ENCODE data around the gene DNAI1.

The DNAI1 gene

DNA sequence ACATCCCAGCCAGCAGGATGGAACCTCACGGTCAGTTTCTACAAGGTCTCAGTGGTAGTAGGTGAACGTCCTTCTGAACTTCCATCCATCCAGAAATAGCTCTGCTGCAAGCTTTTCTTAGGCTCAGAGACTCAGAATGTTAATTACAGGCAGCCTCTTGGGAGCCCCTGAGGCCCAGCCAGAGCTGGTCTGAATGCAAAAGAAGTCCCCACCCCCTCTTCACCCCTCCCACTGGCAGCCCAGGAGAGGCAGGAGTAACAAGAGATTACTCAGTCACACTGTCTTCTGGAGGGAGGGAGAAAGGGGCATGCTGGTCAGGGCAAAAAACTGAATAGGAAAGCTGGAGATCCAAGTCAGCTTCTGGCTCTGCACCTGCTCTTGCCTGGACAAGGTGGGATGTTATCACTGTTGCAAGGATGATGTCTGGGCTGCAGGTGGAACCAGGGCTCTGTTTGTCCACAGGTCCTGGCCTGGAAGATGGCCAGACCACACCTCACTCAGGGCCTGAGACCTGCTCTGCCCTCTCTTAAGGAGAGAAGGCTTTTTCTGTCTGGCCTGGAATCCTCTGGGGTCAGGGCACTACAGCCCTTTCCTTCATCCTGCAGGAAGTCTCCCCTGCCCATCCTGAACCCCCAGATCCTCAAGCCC, 55.1 kb downstream of the DNAI1 start:
- no peak for DNase-seq (ENCODE audit: low spot score)
- in situ Hi-C loops (cut with MboI; ENCODE audit: low pct_unique_long_range_greater_than_20kb, low sequenced_read_pairs, unreplicated experiment): no loop called here
- TF ChIP-seq, protein P1, sequence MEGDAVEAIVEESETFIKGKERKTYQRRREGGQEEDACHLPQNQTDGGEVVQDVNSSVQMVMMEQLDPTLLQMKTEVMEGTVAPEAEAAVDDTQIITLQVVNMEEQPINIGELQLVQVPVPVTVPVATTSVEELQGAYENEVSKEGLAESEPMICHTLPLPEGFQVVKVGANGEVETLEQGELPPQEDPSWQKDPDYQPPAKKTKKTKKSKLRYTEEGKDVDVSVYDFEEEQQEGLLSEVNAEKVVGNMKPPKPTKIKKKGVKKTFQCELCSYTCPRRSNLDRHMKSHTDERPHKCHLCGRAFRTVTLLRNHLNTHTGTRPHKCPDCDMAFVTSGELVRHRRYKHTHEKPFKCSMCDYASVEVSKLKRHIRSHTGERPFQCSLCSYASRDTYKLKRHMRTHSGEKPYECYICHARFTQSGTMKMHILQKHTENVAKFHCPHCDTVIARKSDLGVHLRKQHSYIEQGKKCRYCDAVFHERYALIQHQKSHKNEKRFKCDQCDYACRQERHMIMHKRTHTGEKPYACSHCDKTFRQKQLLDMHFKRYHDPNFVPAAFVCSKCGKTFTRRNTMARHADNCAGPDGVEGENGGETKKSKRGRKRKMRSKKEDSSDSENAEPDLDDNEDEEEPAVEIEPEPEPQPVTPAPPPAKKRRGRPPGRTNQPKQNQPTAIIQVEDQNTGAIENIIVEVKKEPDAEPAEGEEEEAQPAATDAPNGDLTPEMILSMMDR (IDR thresholded peaks at IDR 0.05; ENCODE audit: extremely low read depth, insufficient read depth, missing control alignments): no peak

DNA sequence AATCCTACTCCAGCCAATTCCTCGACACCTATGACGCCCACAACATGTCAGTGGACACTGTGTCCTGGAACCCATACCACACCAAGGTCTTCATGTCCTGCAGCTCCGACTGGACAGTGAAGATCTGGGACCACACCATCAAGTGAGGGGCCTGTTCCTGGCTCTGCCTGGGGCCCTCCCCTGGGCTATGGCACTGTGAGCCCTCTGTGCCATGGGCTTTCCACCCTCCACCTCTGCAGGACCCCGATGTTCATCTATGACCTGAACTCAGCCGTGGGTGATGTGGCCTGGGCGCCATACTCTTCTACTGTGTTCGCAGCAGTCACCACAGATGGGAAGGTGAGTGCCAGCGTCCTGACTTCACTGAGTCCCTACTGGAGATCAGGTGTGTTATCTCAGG, 55.8 kb downstream of the DNAI1 start:
- DNase-seq (ENCODE audit: low spot score): no peak
- TF ChIP-seq, protein P1 (IDR thresholded peaks at IDR 0.05; ENCODE audit: extremely low read depth, insufficient read depth, missing control alignments): no peak
- in situ Hi-C loops (cut with MboI; ENCODE audit: low pct_unique_long_range_greater_than_20kb, low sequenced_read_pairs, unreplicated experiment): no loop called here

DNA sequence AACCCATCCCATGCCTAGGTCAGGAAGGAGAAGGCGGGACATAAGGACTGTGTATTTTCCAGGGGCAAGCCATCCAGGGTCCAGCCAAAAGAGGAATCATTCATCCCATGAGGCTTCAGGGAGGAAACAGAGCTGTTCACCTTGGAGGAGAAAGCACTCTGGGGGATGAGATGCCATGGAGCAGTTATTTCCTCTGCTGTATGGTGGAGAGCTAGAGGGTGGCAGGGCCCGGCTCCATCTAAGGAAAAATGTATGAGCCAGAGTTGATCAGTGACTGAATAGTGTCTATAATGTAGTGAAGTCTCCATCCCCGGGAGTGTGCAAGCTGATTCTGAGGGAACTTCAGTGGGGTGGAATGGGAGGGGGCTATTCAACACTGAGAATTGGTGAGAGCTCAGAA, 56.2 kb downstream of the DNAI1 start:
- in situ Hi-C loops (cut with MboI; ENCODE audit: low pct_unique_long_range_greater_than_20kb, low sequenced_read_pairs, unreplicated experiment): no loop called here
- TF ChIP-seq, protein P1 (IDR thresholded peaks at IDR 0.05; ENCODE audit: extremely low read depth, insufficient read depth, missing control alignments): no peak
- no peak for DNase-seq (ENCODE audit: low spot score)

DNA sequence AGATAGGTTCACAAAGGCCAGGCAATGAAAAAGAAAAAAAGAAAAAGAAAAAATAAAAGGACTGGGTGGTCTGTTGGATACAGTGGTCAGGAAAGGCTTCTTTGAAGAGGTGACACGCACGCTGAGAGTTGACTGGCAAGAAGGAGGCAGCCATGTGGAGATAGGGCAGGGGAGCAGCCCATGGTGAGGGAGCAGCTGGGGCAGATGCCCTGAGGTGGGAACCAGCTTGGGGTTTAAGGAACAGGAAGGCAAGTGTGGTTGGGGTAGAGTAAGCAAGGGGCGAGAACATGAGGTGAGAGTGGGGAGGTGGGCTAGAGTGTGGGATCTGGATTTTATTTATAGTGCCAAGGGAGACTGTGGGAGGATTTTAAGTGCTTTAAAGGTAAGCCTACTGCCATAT, 57.4 kb downstream of the DNAI1 start:
- DNase-seq (ENCODE audit: low spot score): no peak
- TF ChIP-seq, protein P1 (IDR thresholded peaks at IDR 0.05; ENCODE audit: extremely low read depth, insufficient read depth, missing control alignments): no peak
- in situ Hi-C loops (cut with MboI; ENCODE audit: low pct_unique_long_range_greater_than_20kb, low sequenced_read_pairs, unreplicated experiment): no loop called here

DNA sequence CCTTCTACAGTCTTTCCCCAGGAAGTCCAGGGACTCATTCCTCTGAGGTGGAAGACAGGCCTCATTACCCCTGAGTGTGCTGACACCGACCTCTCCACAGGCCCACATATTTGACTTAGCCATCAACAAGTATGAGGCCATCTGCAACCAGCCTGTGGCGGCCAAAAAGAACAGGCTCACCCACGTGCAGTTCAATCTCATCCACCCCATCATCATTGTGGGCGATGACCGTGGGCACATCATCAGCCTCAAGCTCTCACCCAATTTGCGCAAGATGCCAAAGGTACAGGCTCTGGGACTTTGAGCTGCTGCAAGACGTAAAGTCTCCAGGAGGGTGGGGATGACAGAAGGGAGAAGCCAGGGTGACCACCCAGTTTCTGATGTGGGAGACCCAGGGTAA, 58.6 kb downstream of the DNAI1 start:
- TF ChIP-seq, protein P1 (IDR thresholded peaks at IDR 0.05; ENCODE audit: extremely low read depth, insufficient read depth, missing control alignments): no peak
- no peak for DNase-seq (ENCODE audit: low spot score)
- in situ Hi-C loops (cut with MboI; ENCODE audit: low pct_unique_long_range_greater_than_20kb, low sequenced_read_pairs, unreplicated experiment): no loop called here

DNA sequence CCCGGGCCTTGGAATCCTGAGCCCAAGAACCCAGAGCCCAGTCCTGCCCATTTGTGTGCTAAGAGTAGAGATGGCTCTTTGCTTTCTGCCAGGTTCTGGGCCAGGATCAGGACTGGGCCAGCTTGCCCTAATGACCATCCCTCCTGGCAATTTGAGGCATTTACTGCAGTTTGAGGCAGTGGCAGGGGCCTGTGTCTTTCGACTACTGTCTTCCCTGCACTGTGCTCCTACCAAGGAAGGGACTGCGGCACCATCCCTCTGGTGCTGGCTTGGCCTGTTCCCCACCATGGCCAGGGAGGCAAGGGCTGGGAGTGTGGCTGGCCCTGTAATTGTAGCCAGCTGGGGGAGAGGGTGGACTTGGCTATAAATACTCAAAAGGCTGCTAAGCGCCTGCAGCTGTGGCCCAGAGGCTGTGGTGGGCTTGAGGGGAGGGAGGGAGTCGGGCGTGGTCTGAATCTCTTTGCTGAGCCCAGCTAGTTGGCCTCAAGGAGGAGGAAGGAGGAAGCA, 59.6 kb downstream of the DNAI1 start:
- DNase-seq (ENCODE audit: low spot score): no peak
- in situ Hi-C loops (cut with MboI; ENCODE audit: low pct_unique_long_range_greater_than_20kb, low sequenced_read_pairs, unreplicated experiment): no loop called here
- TF ChIP-seq, protein P1 (IDR thresholded peaks at IDR 0.05; ENCODE audit: extremely low read depth, insufficient read depth, missing control alignments): no peak
